ENCODE data around the gene DDX39B. TPM values are rescaled to one million over a fixed set of nuclear protein-coding genes. Genes with fewer than 3 reads are reported as not detected.

Gene DDX39B
- total and polyA plus RNA-seq, 7 experiments from 2014 or later, result 106 to 761 (median 506) TPM

DNA sequence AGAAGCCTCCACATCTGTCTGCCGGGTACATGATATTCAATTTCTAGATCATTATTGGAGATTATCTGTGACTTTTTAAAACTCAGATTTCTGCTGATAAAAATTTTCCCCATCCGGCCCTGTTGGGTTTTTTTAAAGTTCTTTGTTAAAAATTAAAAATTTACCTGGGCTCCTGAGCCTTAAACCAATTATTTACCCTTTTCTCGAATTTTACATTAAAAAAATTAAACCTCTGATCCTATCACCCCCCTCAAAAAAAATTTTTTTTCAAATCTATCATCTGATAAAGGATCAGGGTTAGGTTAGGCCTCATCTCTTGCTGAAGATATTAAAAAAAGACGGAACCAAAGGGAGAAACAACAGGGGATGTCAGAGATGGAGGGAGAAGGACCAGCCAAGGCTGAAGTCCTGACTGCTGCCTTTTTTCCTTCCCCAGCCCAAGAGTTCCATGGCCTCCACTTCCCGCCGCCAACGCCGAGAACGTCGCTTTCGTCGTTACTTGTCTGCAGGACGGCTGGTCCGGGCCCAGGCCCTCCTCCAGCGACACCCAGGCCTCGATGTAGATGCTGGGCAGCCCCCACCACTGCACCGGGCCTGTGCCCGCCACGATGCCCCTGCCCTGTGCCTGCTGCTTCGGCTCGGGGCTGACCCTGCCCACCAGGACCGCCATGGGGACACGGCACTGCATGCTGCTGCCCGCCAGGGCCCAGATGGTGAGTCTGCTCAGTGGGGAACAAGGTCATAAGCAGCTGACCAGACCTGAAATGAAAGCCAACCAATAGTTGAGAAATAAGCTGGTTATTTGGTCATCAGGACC is 6.1 kb upstream of the DDX39B start:
- DNase-seq (no peak), ATAC-seq (no peak)
- peak overlapping the region; percentile 81 to 97 (median 91) for H3K4me3 Mint-ChIP-seq
- intact Hi-C loops (cut with micrococcal nuclease), result loop anchor here (1.0 to 10.0 kb wide), 12 partner anchors 24 to 411 kb away; partner anchors contain the start of genes BAG6 (in 2 of the 2), PRRC2A (in 2 of the 2), ABHD16A (in 1 of the 2) and EHMT2 (in 1 of the 2)
- H3K4me1 Mint-ChIP-seq, result peaks cover 22 to 49% (median 43%) of the 10 kb centered on the region in 7 donors
- Histone ChIP-seq H3K9me3 (ENCODE audit: control insufficient read depth in 2 of 3, low read length in 3 of 3) (no peaks in the 10 kb centered on the region), H3K27me3 (ENCODE audit: control insufficient read depth in 2 of 2, insufficient read depth in 2 of 2, low read length in 2 of 2) (no peaks in the 10 kb centered on the region), H3K4me1 (ENCODE audit: control insufficient read depth in 2 of 2, insufficient read depth in 2 of 2, low read length in 2 of 2) (peaks cover 16 to 25% of the 10 kb centered on the region in 2 donors), H3K4me3 (ENCODE audit: low read length) (peak overlapping the region; percentile 68), H3K36me3 (ENCODE audit: control insufficient read depth in 2 of 3, insufficient read depth in 3 of 3, low read length in 3 of 3) (no peaks in the 10 kb centered on the region), H3K27ac (ENCODE audit: low read depth, low read length) (peak overlapping the region; percentile 89)
- H3K27ac Mint-ChIP-seq, result peak overlapping the region; percentile 78 to 98 (median 95)
- H3K27me3 Mint-ChIP-seq, result no peaks in the 10 kb centered on the region
- H3K9me3 Mint-ChIP-seq, result peaks cover 0 to 1% (median 0%) of the 10 kb centered on the region in 11 donors
- ChIA-PET CTCF (interaction anchor here (1.0 to 13.5 kb wide), 6 partner anchors 12 to 282 kb away, joined by 3 to 501 read pairs (median 6); partner anchors contain the start of genes LST1, LTB, NCR3 and TNF), POLR2A (interaction anchor here (0.6 to 53.8 kb wide), 10 partner anchors 9 to 1424 kb away, joined by 3 to 3078 read pairs (median 4); partner anchors contain the start of genes AIF1, LSM2, LST1 and LTA)
- peaks cover 0 to 5% (median 0%) of the 10 kb centered on the region in 5 donors for H3K36me3 Mint-ChIP-seq

GRCh38 chr6:31546958-31547726 is 5.3 kb upstream of the DDX39B start, which contains the start of gene NFKBIL1:
Gene NFKBIL1 (plus strand): TSS chr6:31547608. CDS start chr6:31547695, 87 bp downstream.
- Histone ChIP-seq H3K27me3 (ENCODE audit: control insufficient read depth in 2 of 2, insufficient read depth in 2 of 2, low read length in 2 of 2) (no peaks in the 10 kb centered on the region), H3K36me3 (ENCODE audit: control insufficient read depth in 2 of 3, insufficient read depth in 3 of 3, low read length in 3 of 3) (no peaks in the 10 kb centered on the region), H3K4me3 (ENCODE audit: low read length) (peak within 1 kb of the TSS; percentile 68), H3K27ac (ENCODE audit: low read depth, low read length) (peak within 1 kb of the TSS; percentile 89), H3K4me1 (ENCODE audit: control insufficient read depth in 2 of 2, insufficient read depth in 2 of 2, low read length in 2 of 2) (peaks cover 22 to 31% of the 10 kb centered on the region in 2 donors), H3K9me3 (ENCODE audit: control insufficient read depth in 2 of 3, low read length in 3 of 3) (no peaks in the 10 kb centered on the region)
- Mint-ChIP-seq H3K4me1 (peaks cover 22 to 57% (median 48%) of the 10 kb centered on the region in 7 donors), H3K4me3 (peak within 1 kb of the TSS; percentile 81 to 97 (median 91)), H3K9me3 (peaks cover 0 to 1% (median 0%) of the 10 kb centered on the region in 11 donors), H3K27me3 (no peaks in the 10 kb centered on the region), H3K36me3 (peaks cover 0 to 3% (median 0%) of the 10 kb centered on the region in 5 donors), H3K27ac (peak within 1 kb of the TSS; percentile 78 to 98 (median 95))
- intact Hi-C loops (cut with micrococcal nuclease), result loop anchor here (1.0 to 10.0 kb wide), 16 partner anchors 25 to 412 kb away; partner anchors contain the start of genes BAG6 (in 2 of the 2), PRRC2A (in 2 of the 2), ABHD16A (in 1 of the 2) and EHMT2 (in 1 of the 2)
- DNase-seq, result peak; percentile 53 to 90 (median 84)
- POLR2A ChIA-PET, result interaction anchor here (0.6 to 53.8 kb wide), 8 partner anchors 10 to 1425 kb away, joined by 3 to 3078 read pairs (median 5); partner anchors contain the start of genes AIF1, LSM2, LST1 and LTA
- peak; percentile 91 for ATAC-seq
- CTCF ChIA-PET, result interaction anchor here (0.7 to 13.5 kb wide), 5 partner anchors 13 to 286 kb away, joined by 3 to 501 read pairs (median 4); partner anchors contain the start of genes LST1, LTB, NCR3 and TNF

- peak within 1 kb of the TSS; percentile 78 to 98 (median 95) for H3K27ac Mint-ChIP-seq
- intact Hi-C loops (cut with micrococcal nuclease), result loop anchor here (1.0 to 10.0 kb wide), 8 partner anchors 52 to 412 kb away; partner anchors contain the start of genes ABHD16A (in 1 of the 2), EHMT2 (in 1 of the 2), LY6G6F (in 1 of the 2) and NELFE (in 1 of the 2)
- ATAC-seq (peak; percentile 73), DNase-seq (peak; percentile 68 to 88 (median 80))
- Histone ChIP-seq H3K4me3 (ENCODE audit: low read length) (peak within 1 kb of the TSS; percentile 68), H3K27me3 (ENCODE audit: control insufficient read depth in 2 of 2, insufficient read depth in 2 of 2, low read length in 2 of 2) (no peaks in the 10 kb centered on the region), H3K27ac (ENCODE audit: low read depth, low read length) (peak within 1 kb of the TSS; percentile 89), H3K36me3 (ENCODE audit: control insufficient read depth in 2 of 3, insufficient read depth in 3 of 3, low read length in 3 of 3) (no peaks in the 10 kb centered on the region), H3K4me1 (ENCODE audit: control insufficient read depth in 2 of 2, insufficient read depth in 2 of 2, low read length in 2 of 2) (peaks cover 23 to 31% of the 10 kb centered on the region in 2 donors), H3K9me3 (ENCODE audit: control insufficient read depth in 2 of 3, low read length in 3 of 3) (no peaks in the 10 kb centered on the region)
- H3K4me1 Mint-ChIP-seq, result peaks cover 22 to 59% (median 47%) of the 10 kb centered on the region in 7 donors
- peaks cover 0 to 7% (median 0%) of the 10 kb centered on the region in 11 donors for H3K9me3 Mint-ChIP-seq
- CTCF ChIA-PET, result interaction anchor here (0.5 to 13.5 kb wide), 8 partner anchors 11 to 287 kb away, joined by 3 to 501 read pairs (median 4); partner anchors contain the start of genes LST1, LTB, NCR3 and TNF
- peak within 1 kb of the TSS; percentile 81 to 97 (median 91) for H3K4me3 Mint-ChIP-seq
- no peaks in the 10 kb centered on the region for H3K27me3 Mint-ChIP-seq
- H3K36me3 Mint-ChIP-seq, result peaks cover 0 to 3% (median 0%) of the 10 kb centered on the region in 5 donors
- POLR2A ChIA-PET, result interaction anchor here (0.9 to 53.8 kb wide), 4 partner anchors 12 to 150 kb away, joined by 3 to 3078 read pairs (median 6); partner anchors contain the start of genes AIF1, LST1, LTA and LTB
These were observed 4.6 kb upstream of the DDX39B start, which contains the start of gene ATP6V1G2 for GRCh38 chr6:31546339-31546957. Gene ATP6V1G2 (minus strand): TSS chr6:31546608. CDS start chr6:31546559, 49 bp downstream.

DNA sequence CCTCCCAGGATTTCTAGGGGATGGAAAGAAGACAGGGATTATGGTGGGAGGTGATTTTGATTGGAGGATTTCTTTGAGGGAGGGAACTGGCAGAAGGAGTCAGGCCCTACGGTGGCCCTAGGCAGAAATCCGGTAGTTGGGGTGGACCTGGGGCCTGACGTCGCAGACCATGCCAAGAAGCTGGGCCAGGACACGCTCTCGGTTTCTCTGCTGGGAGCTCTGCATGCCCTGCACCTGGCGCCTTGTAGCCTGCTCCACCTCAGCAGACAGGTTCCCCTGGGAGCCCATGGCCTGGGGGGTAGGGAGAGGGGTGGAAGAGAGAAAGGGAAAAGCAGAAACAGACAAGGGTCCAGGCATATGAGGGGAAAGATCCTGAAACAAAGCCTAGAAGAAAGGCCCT is 3.5 kb upstream of the DDX39B start:
- H3K27ac Mint-ChIP-seq, result peak overlapping the region in 4 of 9 donors; percentile 1 to 84 (median 38)
- ChIA-PET CTCF (interaction anchor here (0.6 to 13.5 kb wide), 3 partner anchors 35 to 136 kb away, joined by 3 to 501 read pairs (median 298); partner anchors contain the start of genes LST1, LTB, LY6G5C and NCR3), POLR2A (interaction anchor here (0.8 to 53.8 kb wide), 3 partner anchors 14 to 339 kb away, joined by 3 to 3078 read pairs (median 3); partner anchors contain the start of genes AIF1, LST1, LTA and LTB)
- ATAC-seq (no peak), DNase-seq (no peak)
- H3K4me3 Mint-ChIP-seq, result peak overlapping the region in 3 of 10 donors; percentile 43 to 62 (median 46)
- no peaks in the 10 kb centered on the region for H3K27me3 Mint-ChIP-seq
- Histone ChIP-seq H3K4me3 (ENCODE audit: low read length) (no peak overlapping the region), H3K4me1 (ENCODE audit: control insufficient read depth in 2 of 2, insufficient read depth in 2 of 2, low read length in 2 of 2) (peaks cover 29 to 33% of the 10 kb centered on the region in 2 donors), H3K9me3 (ENCODE audit: control insufficient read depth in 2 of 3, low read length in 3 of 3) (no peaks in the 10 kb centered on the region), H3K27me3 (ENCODE audit: control insufficient read depth in 2 of 2, insufficient read depth in 2 of 2, low read length in 2 of 2) (no peaks in the 10 kb centered on the region), H3K36me3 (ENCODE audit: control insufficient read depth in 2 of 3, insufficient read depth in 3 of 3, low read length in 3 of 3) (peaks cover 0 to 2% (median 1%) of the 10 kb centered on the region in 3 experiments), H3K27ac (ENCODE audit: low read depth, low read length) (no peak overlapping the region)
- intact Hi-C loops (cut with micrococcal nuclease), result loop anchor here in 1 of 2 donors (10.0 kb wide), 1 partner anchor 160 kb away; the partner anchor contains the start of genes ABHD16A and LY6G6F
- peaks cover 0 to 7% (median 0%) of the 10 kb centered on the region in 11 donors for H3K9me3 Mint-ChIP-seq
- peaks cover 28 to 64% (median 50%) of the 10 kb centered on the region in 7 donors for H3K4me1 Mint-ChIP-seq
- peaks cover 3 to 8% (median 7%) of the 10 kb centered on the region in 5 donors for H3K36me3 Mint-ChIP-seq

DNA sequence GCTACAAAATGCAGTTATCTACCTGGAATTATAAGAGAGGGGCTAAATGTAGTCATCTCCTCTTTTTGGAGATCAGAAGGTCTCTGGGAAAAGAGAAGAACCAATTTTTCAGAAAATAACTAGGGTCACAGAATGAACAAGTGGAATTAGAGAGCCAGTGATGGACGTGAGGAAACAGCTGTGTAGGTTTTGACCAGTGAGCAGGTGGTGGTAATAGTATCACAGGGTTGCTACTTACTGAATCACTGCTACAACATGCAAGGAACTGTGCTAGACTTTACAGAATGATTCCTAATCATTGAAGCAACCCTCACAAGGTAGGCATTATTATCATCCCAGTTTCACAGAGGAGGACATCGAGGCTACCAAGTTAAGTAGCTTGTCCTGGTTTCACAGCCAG is 2.9 kb upstream of the DDX39B start:
- CTCF ChIA-PET, result interaction anchor here (11.6 to 13.5 kb wide), 2 partner anchors 36 to 52 kb away, joined by 298 to 501 read pairs; partner anchors contain the start of genes LST1, LTB, NCR3 and TNF
- no peaks in the 10 kb centered on the region for H3K9me3 ChIP-seq (ENCODE audit: control insufficient read depth in 2 of 3, low read length in 3 of 3)
- ATAC-seq (no peak), DNase-seq (no peak)
- H3K27me3 ChIP-seq (ENCODE audit: control insufficient read depth in 2 of 2, insufficient read depth in 2 of 2, low read length in 2 of 2), result no peaks in the 10 kb centered on the region
- Mint-ChIP-seq H3K4me1 (peaks cover 34 to 70% (median 53%) of the 10 kb centered on the region in 7 donors), H3K27me3 (no peaks in the 10 kb centered on the region), H3K9me3 (peaks cover 0 to 7% (median 0%) of the 10 kb centered on the region in 11 donors), H3K36me3 (peaks cover 10 to 14% (median 13%) of the 10 kb centered on the region in 5 donors), H3K27ac (peak overlapping the region in 2 of 9 donors; percentile 1 to 4), H3K4me3 (peak overlapping the region in 1 of 10 donors; percentile 39)
- no peak overlapping the region for H3K27ac ChIP-seq (ENCODE audit: low read depth, low read length)
- peaks cover 0 to 8% (median 7%) of the 10 kb centered on the region in 3 experiments for H3K36me3 ChIP-seq (ENCODE audit: control insufficient read depth in 2 of 3, insufficient read depth in 3 of 3, low read length in 3 of 3)
- H3K4me1 ChIP-seq (ENCODE audit: control insufficient read depth in 2 of 2, insufficient read depth in 2 of 2, low read length in 2 of 2), result peaks cover 35 to 39% of the 10 kb centered on the region in 2 donors
- no peak overlapping the region for H3K4me3 ChIP-seq (ENCODE audit: low read length)
- intact Hi-C loops (cut with micrococcal nuclease), result loop anchor here (5.0 to 10.0 kb wide), 2 partner anchors 142 to 160 kb away; partner anchors contain the start of genes ABHD16A (in 1 of the 2), LY6G6F (in 1 of the 2) and MICA (in 1 of the 2)
- POLR2A ChIA-PET, result interaction anchor here (53.8 kb wide), 1 partner anchor 51 kb away, joined by 3078 read pairs; the partner anchor contains the start of genes AIF1, LST1, LTA and LTB
